ENCODE results near the gene FOXF1. TPM values are rescaled to one million over a fixed set of nuclear protein-coding genes. Genes with fewer than 3 reads are reported as not detected.

The FOXF1 gene
- polyA plus RNA-seq, 2 of the 4 experiments (the other 2 are of a cell fraction): not detected

- no peak for DNase-seq (ENCODE audit: low read depth in 1 of 2, low spot score in 1 of 2)
- no peak for FAIRE-seq
Measured at GRCh38 chr16:86485746-86486145, 24.6 kb upstream of the FOXF1 start.

DNA sequence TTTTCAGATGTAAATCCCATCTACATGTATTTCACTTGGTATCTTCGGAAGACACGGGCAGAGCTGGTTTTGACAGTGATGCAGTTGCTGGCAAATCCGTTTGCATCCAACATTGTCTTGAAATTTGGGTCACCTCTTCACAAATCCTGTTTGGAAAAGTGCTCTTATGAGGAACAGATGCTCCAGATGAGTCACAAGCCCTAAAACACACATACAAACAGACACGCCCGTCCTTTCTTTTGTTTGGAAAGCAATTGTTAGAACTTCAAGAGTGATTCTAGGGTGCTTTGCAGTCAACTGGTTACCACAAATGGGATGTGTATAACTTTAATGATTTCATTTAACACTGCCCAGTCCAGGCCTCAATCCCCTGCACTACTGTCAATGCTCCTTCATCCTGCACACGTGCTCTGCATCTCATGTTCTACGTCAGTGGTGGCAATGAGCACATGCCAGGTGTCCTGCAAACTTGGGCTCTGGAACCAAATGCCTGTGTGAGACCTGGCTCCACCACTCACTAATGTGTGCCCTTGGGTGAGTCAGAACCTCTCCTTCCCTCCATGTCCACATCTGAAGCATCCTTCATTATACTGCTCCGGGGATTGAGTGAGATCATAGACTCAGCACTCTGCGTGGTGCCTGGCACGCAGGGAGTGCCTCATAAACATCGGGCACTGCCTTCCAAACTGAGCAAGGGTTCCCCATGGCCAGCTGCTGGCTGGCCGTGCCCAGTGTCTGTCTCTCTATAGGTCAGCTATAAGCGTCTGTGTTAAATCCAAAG lies 19.3 kb upstream of the FOXF1 start:
- ATAC-seq: no peak
- TF ChIP-seq SMC3 (IDR thresholded peaks at IDR 0.05): no peak
- TF ChIP-seq SREBF2 (IDR thresholded peaks at IDR 0.05): no peak
- no peak for TF ChIP-seq E2F6 (IDR thresholded peaks at IDR 0.05; ENCODE audit: borderline replicate concordance, low read depth)
- TF ChIP-seq ZSCAN20 (CRISPR knock-in tag; IDR thresholded peaks at IDR 0.05): no peak
- TF ChIP-seq KDM1A (IDR thresholded peaks at IDR 0.05; ENCODE audit: low read depth): no peak
- TF ChIP-seq USF2 (IDR thresholded peaks at IDR 0.05): no peak
- TF ChIP-seq CTCF (IDR thresholded peaks at IDR 0.05): no peak
- no peak for TF ChIP-seq GATA3 (IDR thresholded peaks at IDR 0.05; ENCODE audit: borderline replicate concordance)
- TF ChIP-seq FOSL2 (IDR thresholded peaks at IDR 0.05): no peak
- TF ChIP-seq FOSL2 (CRISPR knock-in tag; IDR thresholded peaks at IDR 0.05): no peak
- TF ChIP-seq RAD21 (conservative IDR thresholded peaks at IDR 0.05 in 1 of 2, IDR thresholded peaks at IDR 0.05 in 1 of 2): no peak
- no peak for TF ChIP-seq ATOH8 (CRISPR knock-in tag; IDR thresholded peaks at IDR 0.05; ENCODE audit: low read depth)
- TF ChIP-seq ESRRA (IDR thresholded peaks at IDR 0.05; ENCODE audit: borderline replicate concordance, low read length): no peak
- TF ChIP-seq POLR2A (IDR thresholded peaks at IDR 0.05; ENCODE audit: low read length): no peak
- TF ChIP-seq CEBPB (IDR thresholded peaks at IDR 0.05): no peak
- TF ChIP-seq HEYL (CRISPR knock-in tag; IDR thresholded peaks at IDR 0.05): no peak
- TF ChIP-seq RFX5 (IDR thresholded peaks at IDR 0.05): no peak
- TF ChIP-seq ELK1 (IDR thresholded peaks at IDR 0.05; ENCODE audit: low read depth, low read length): no peak

More at GRCh38 chr16:86485746-86486145, 24.6 kb upstream of the FOXF1 start:
- peaks cover 32% of the 10 kb centered on the region for H3K9me3 ChIP-seq
- POLR2A ChIA-PET: no interaction called here
- CTCF ChIA-PET: no interaction called here
- H3K4me1 ChIP-seq: no peaks in the 10 kb centered on the region
- no peak overlapping the region for H3K4me2 ChIP-seq
- no peak for TF ChIP-seq ESRRA (IDR thresholded peaks at IDR 0.05; ENCODE audit: borderline replicate concordance, low read length)
- no peak for TF ChIP-seq MAX (IDR thresholded peaks at IDR 0.05)
- TF ChIP-seq MAZ (IDR thresholded peaks at IDR 0.05; ENCODE audit: borderline replicate concordance, low read depth, low read length): no peak
- no peak for TF ChIP-seq GATA3 (IDR thresholded peaks at IDR 0.05; ENCODE audit: borderline replicate concordance)
- TF ChIP-seq RARB (CRISPR knock-in tag; IDR thresholded peaks at IDR 0.05): no peak
- TF ChIP-seq HOXB13 (CRISPR knock-in tag; IDR thresholded peaks at IDR 0.05; ENCODE audit: low read depth): no peak
- TF ChIP-seq CBX2 (IDR thresholded peaks at IDR 0.05; ENCODE audit: borderline replicate concordance, low read depth): no peak
- TF ChIP-seq ZNF302 (CRISPR knock-in tag; IDR thresholded peaks at IDR 0.05): no peak
- TF ChIP-seq ZSCAN20 (CRISPR knock-in tag; IDR thresholded peaks at IDR 0.05): no peak
- TF ChIP-seq RAD21 (conservative IDR thresholded peaks at IDR 0.05 in 1 of 2, IDR thresholded peaks at IDR 0.05 in 1 of 2): no peak
- TF ChIP-seq, protein P1, sequence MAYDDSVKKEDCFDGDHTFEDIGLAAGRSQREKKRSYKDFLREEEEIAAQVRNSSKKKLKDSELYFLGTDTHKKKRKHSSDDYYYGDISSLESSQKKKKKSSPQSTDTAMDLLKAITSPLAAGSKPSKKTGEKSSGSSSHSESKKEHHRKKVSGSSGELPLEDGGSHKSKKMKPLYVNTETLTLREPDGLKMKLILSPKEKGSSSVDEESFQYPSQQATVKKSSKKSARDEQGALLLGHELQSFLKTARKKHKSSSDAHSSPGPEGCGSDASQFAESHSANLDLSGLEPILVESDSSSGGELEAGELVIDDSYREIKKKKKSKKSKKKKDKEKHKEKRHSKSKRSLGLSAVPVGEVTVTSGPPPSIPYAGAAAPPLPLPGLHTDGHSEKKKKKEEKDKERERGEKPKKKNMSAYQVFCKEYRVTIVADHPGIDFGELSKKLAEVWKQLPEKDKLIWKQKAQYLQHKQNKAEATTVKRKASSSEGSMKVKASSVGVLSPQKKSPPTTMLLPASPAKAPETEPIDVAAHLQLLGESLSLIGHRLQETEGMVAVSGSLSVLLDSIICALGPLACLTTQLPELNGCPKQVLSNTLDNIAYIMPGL (CRISPR knock-in tag; IDR thresholded peaks at IDR 0.05; ENCODE audit: borderline replicate concordance): no peak
- TF ChIP-seq SREBF2 (IDR thresholded peaks at IDR 0.05): no peak
- TF ChIP-seq EHF (CRISPR knock-in tag; IDR thresholded peaks at IDR 0.05): no peak
- no peak for TF ChIP-seq RCOR1 (IDR thresholded peaks at IDR 0.05; ENCODE audit: low read depth, low read length)
- TF ChIP-seq BCL3 (IDR thresholded peaks at IDR 0.05): no peak
- TF ChIP-seq POLR2AphosphoS2 (conservative IDR thresholded peaks at IDR 0.05; ENCODE audit: low read length): no peak
- TF ChIP-seq POLR2A (IDR thresholded peaks at IDR 0.05; ENCODE audit: low read length): no peak
- ATAC-seq: no peak
- WGBS (ENCODE audit: missing lambda C conversion rate): 14% methylated on average over 3 of the region's 3 CpGs
- no peak overlapping the region for H3K27ac ChIP-seq
- no peak overlapping the region for H3K4me3 ChIP-seq

More for the DNA sequence above, 19.3 kb upstream of the FOXF1 start:
- DNase-seq (ENCODE audit: low read depth in 1 of 2, low spot score in 1 of 2) (no peak), FAIRE-seq (no peak)
- Histone ChIP-seq H3K4me2 (no peak overlapping the region), H3K27ac (no peak overlapping the region), H3K4me3 (no peak overlapping the region), H3K9me3 (peaks cover 4% of the 10 kb centered on the region; the same call in 1 of the 3 replicates), H3K4me1 (no peaks in the 10 kb centered on the region)
- WGBS (ENCODE audit: missing lambda C conversion rate): 5% methylated on average over 13 of the region's 13 CpGs
- POLR2A ChIA-PET: no interaction called here
- CTCF ChIA-PET: interaction anchor here (1.1 kb wide), 1 partner anchor 29 kb away, joined by 3 read pairs; no protein-coding TSS in a partner anchor
